Immature natural killer cell (primary cell): ENCODE data around the gene SIRT6. TPM values are rescaled to one million over a fixed set of nuclear protein-coding genes. Genes with fewer than 3 reads are reported as not detected.
"Not testable (repeated sequence)": the region's sequence is repeated elsewhere in the genome, so short reads cannot be mapped to it uniquely, and the experiment has no call there.

Experiments used
- DNase-seq, 3 donors: peaks; one replicate each; pipeline ENCODE4 v3.0.0; 2022; ENCODE audit warnings: mixed read lengths in 1 of 3
- H3K27ac Mint-ChIP-seq, 6 donors: one replicate each; pipeline ENCODE4 v1.8.0; 2020; ENCODE audit warnings: mixed read lengths in 6 of 6, mild to moderate bottlenecking in 5 of 6, inconsistent platforms in 4 of 6, moderate library complexity in 3 of 6
- H3K27me3 Mint-ChIP-seq, 3 donors: one replicate each; pipeline ENCODE4 v1.8.0; 2020 to 2021; ENCODE audit warnings: low read depth in 3 of 3, mild to moderate bottlenecking in 3 of 3, mixed read lengths in 3 of 3, moderate library complexity in 3 of 3, inconsistent platforms in 1 of 3
- H3K36me3 Mint-ChIP-seq, 3 donors: one replicate each; pipeline ENCODE4 v1.8.0; 2020; ENCODE audit warnings: mixed read lengths in 3 of 3, inconsistent platforms in 2 of 3, mild to moderate bottlenecking in 2 of 3
- H3K4me1 Mint-ChIP-seq, 2 donors: one replicate each; pipeline ENCODE4 v1.8.0; 2020; ENCODE audit warnings: inconsistent platforms in 2 of 2, mild to moderate bottlenecking in 2 of 2, mixed read lengths in 2 of 2, moderate library complexity in 1 of 2
- H3K4me3 Mint-ChIP-seq, 5 donors: one replicate each; pipeline ENCODE4 v1.8.0; 2020; ENCODE audit warnings: mild to moderate bottlenecking in 5 of 5, mixed read lengths in 5 of 5, inconsistent platforms in 3 of 5, moderate library complexity in 3 of 5
- H3K9me3 Mint-ChIP-seq, 6 donors: one replicate each; pipeline ENCODE4 v1.8.0; 2020; ENCODE audit warnings: mild to moderate bottlenecking in 6 of 6, mixed read lengths in 6 of 6, inconsistent platforms in 4 of 6, moderate library complexity in 3 of 6
- polyA plus RNA-seq, 3 donors: library from polyadenylated mRNA; unstranded; fragments of 300-500 nt; fragmentation: Illumina TruSeq; gene quantifications; one replicate each; pipeline ENCODE4 v1.2.3, GENCODE V29; 2021

The SIRT6 gene
- polyA plus RNA-seq, 3 donors from 2014 or later = 0.86 to 7.4 (median 1.4) TPM

DNA sequence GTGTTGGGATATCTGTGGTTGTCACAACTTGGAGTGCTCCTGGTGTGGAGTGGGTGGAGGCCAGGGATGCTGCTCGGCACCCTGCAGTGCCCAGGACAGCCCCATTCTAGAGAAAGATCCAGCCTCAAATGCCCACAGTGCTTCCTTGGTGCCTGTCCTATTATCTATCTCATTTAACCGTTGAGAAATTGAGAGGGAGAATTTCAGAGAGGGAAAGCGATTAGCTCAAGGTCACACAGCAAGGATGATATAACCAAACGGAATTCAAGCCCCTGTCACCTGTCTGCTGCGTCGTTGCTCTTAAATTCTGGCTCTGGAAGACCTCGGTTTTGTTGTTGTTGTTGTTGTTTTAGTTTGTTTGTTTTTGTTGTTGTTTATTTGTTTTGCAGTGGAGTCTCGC, 13.6 kb upstream of the SIRT6 start:
- peaks cover 6 to 11% (median 7%) of the 10 kb centered on the region in 3 donors for H3K36me3 Mint-ChIP-seq
- peaks cover 0 to 9% (median 2%) of the 10 kb centered on the region in 6 donors for H3K9me3 Mint-ChIP-seq
- no peak overlapping the region for H3K27ac Mint-ChIP-seq
- H3K27me3 Mint-ChIP-seq = peaks cover 10 to 31% (median 21%) of the 10 kb centered on the region in 3 donors
- H3K4me3 Mint-ChIP-seq = no peak overlapping the region
- no peak for DNase-seq
- H3K4me1 Mint-ChIP-seq = peaks cover 7 to 11% of the 10 kb centered on the region in 2 donors

- Mint-ChIP-seq H3K27ac (no peak overlapping the region), H3K27me3 (peaks cover 11 to 33% (median 19%) of the 10 kb centered on the region in 3 donors), H3K4me3 (no peak overlapping the region), H3K4me1 (peaks cover 7 to 11% of the 10 kb centered on the region in 2 donors), H3K36me3 (peaks cover 6 to 11% (median 7%) of the 10 kb centered on the region in 3 donors), H3K9me3 (peaks cover 0 to 9% (median 2%) of the 10 kb centered on the region in 6 donors)
- no peak for DNase-seq
These were observed 12.0 kb upstream of the SIRT6 start for GRCh38 chr19:4194353-4194752.

DNA sequence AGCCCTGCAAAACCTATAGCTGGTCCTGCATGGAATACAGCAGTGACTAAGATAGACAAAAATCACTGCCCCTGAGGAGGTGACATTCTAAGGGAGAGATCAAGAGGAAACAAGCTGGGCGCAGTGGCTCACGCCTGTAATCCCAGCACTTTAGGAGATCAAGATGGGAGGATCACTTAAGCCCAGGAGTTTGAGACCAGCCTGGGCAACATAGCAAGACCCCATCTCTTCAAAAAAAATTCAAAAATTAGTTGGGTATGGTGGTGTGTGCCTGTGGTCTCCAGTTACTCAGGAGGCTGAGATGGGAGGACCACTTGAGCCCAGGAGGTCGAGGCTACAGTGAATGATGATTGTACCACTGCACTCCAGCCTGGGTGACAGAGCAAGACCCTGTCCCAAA, 10.2 kb upstream of the SIRT6 start:
- H3K36me3 Mint-ChIP-seq, H3K4me1 Mint-ChIP-seq, DNase-seq, H3K27ac Mint-ChIP-seq, H3K4me3 Mint-ChIP-seq, H3K9me3 Mint-ChIP-seq: not testable (repeated sequence)
- H3K27me3 Mint-ChIP-seq = peaks cover 12 to 24% (median 17%) of the 10 kb centered on the region in 3 donors

- Mint-ChIP-seq H3K4me3 (no peak overlapping the region), H3K27ac (peak overlapping the region in 1 of 6 donors; percentile 12)
These were observed 7.3 kb upstream of the SIRT6 start for GRCh38 chr19:4189641-4190040.

GRCh38 chr19:4187313-4188122, 5.2 kb upstream of the SIRT6 start:
- Mint-ChIP-seq H3K4me3 (no peak overlapping the region), H3K27ac (no peak overlapping the region)

More at GRCh38 chr19:4189641-4190040, 7.3 kb upstream of the SIRT6 start:
- no peak for DNase-seq
- peaks cover 3 to 12% (median 5%) of the 10 kb centered on the region in 3 donors for H3K27me3 Mint-ChIP-seq
- peaks cover 0 to 1% (median 0%) of the 10 kb centered on the region in 6 donors for H3K9me3 Mint-ChIP-seq
- no peaks in the 10 kb centered on the region for H3K36me3 Mint-ChIP-seq
- no peaks in the 10 kb centered on the region for H3K4me1 Mint-ChIP-seq

DNA sequence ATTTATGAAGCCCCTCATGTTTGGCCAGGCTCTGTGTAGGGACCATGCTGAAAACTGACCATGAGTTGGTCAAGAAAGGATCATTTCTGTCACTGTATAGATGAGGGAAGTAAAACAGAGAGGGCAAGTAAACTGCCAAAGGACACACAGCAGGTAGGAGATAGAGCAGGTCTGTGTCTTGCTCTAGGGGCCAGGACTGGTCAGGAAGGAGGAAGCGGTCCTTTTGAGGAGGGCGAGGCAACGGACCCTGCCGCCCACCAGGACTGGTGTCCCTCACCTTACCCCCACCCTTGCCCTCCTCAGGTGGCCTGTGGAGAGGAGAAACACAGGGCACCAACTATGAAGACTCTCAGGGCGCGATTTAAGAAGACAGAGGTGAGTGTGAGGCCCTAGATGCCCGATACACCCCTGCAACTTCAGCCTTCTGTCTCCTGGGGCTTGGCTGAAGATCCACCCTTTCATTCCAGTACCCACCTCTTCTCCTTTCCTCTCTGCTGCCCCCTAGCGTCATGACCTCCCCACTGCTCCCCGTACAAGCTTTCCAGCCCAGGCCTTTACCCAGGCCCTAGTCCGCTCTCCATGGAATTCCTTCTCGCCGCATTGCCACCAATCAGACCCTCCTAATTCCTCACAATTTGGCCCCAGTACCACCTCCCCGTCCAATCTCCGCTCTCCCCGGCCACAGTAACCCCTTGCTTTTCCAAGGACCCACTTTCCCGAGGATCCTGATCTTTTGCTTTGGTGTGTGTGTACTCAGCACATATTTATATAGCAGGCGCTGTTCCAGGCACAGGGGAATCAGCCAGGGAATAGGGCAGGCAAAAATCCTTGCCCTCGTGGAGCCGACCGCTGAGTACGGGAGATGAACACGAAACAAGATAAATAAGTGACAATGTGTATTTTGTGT, 4.0 kb upstream of the SIRT6 start:
- peak; percentile 53 to 69 (median 60) for DNase-seq
- Mint-ChIP-seq H3K27me3 (peaks cover 9 to 15% (median 15%) of the 10 kb centered on the region in 3 donors), H3K4me3 (no peak overlapping the region), H3K36me3 (no peaks in the 10 kb centered on the region), H3K4me1 (peaks cover 16% of the 10 kb centered on the region in 2 donors), H3K27ac (peak overlapping the region in 1 of 6 donors; percentile 24), H3K9me3 (no peaks in the 10 kb centered on the region)

More at GRCh38 chr19:4187313-4188122, 5.2 kb upstream of the SIRT6 start:
- peaks cover 7 to 8% of the 10 kb centered on the region in 2 donors for H3K4me1 Mint-ChIP-seq
- DNase-seq = no peak
- H3K9me3 Mint-ChIP-seq = no peaks in the 10 kb centered on the region
- H3K27me3 Mint-ChIP-seq = peaks cover 2 to 8% (median 7%) of the 10 kb centered on the region in 3 donors
- H3K36me3 Mint-ChIP-seq = no peaks in the 10 kb centered on the region

DNA sequence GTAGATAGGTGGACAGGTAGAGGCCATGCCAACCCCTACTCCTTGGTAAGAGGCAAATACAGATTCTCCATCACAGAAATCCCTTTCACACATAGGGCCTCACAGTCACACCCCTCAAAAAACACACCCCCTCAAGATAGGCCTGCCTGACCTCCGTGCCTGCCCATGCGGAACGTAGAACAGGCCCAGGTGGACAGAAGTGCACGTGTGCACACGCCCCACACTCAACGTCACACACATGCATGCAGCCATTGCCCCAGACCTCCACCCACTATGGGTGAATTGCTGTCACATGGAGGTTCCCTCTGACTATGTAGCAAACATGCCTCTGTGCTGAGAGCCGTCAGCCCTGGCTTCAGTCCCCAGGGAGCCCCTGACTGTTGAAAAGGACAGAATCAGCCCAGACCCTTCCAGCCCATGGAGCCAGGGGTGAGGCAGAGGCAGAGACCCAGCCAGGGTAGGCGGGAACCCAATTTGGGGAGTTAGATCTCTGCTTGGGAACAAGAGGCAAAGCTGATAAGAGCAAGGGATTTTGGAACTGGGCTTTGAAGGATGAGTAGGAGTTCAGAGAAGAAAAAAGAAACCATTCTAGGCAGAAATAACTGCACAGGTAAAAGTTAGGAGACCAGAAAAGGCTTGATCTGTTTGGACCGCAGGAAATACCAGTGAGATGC, 3.2 kb upstream of the SIRT6 start:
- peak overlapping the region in 1 of 5 donors; percentile 33 for H3K4me3 Mint-ChIP-seq
- peaks cover 9 to 15% (median 15%) of the 10 kb centered on the region in 3 donors for H3K27me3 Mint-ChIP-seq
- peaks cover 20 to 22% of the 10 kb centered on the region in 2 donors for H3K4me1 Mint-ChIP-seq

DNA sequence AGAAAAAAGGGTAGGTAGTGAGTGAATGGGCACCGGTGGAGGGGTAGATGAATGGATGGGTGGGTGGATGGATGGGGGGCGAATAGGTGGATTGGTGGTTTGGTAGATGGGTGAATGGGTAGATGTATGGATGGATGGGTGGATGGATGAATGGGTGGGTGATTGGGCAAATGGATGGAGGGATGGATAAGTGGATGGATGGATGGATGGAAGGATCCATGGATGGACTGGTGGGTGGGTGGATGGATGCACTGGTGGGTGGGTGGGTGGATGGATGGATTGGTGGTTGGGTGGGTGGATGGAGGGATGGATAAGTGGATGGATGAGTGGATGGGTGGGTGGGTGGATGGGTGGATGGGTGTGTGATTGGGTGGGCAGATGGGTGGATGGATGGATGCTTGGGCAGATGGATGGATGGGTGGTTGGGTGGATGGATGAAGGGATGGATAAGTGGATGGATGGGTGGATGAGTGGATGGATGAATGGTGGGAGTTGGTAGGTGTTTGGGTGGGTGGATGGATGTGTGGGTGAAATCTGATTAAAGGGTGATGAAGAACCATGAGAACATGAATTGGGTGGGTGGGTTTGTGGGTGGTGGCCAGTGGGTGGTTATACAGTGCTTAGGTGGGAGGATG, 2.5 kb upstream of the SIRT6 start:
- DNase-seq = no peak
- Mint-ChIP-seq H3K9me3 (no peaks in the 10 kb centered on the region), H3K4me3 (peak overlapping the region in 3 of 5 donors; percentile 33 to 66 (median 63)), H3K27ac (peak overlapping the region in 2 of 6 donors; percentile 30 to 77), H3K27me3 (peaks cover 9 to 15% (median 15%) of the 10 kb centered on the region in 3 donors), H3K36me3 (peaks cover 0 to under 1% (median 0%) of the 10 kb centered on the region in 3 donors), H3K4me1 (peaks cover 23 to 24% of the 10 kb centered on the region in 2 donors)

More for the DNA sequence above, 3.2 kb upstream of the SIRT6 start:
- Mint-ChIP-seq H3K27ac (peak overlapping the region in 1 of 6 donors; percentile 36), H3K36me3 (no peaks in the 10 kb centered on the region), H3K9me3 (no peaks in the 10 kb centered on the region)
- no peak for DNase-seq

DNA sequence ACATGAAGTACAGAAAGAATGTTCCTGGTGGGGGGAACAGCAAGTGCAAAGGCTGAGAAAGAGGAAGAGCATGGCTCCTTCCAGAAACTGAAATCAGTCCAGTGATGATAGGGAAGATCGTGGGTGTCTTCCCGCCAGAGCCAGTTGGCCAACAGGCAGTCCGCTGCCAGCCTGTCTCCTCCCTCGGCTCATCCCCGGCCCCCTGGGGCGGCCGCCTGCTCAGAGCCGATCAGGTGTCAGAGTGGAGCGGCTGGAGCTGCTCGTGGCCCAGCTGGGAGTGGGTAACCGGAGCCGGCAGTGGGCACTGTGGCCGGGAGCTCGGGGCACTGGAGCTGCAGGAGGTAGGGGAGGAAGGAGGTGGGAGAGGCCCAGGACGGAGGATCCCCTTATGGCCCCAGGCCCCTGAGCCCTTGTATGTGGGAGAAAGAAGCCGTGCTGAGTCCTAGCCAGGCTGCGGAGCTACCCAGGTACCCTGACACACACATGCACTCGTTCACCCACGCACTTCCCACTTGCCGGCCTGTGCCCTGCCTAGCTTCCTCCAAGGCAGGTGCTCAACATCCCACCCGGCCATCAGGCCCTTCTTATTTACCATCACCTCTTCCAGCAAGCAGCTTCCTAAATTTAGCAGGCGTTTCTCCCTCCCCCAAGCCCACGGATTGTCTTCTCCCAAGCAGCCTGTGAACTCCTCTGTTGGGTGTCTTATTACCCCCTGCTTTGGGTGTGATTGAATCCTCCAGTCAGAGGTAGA, 1.8 kb upstream of the SIRT6 start:
- Mint-ChIP-seq H3K27me3 (peaks cover 9 to 13% (median 12%) of the 10 kb centered on the region in 3 donors), H3K27ac (peak overlapping the region in 2 of 6 donors; percentile 67 to 71), H3K4me1 (peaks cover 28 to 31% of the 10 kb centered on the region in 2 donors), H3K36me3 (peaks cover 0 to 7% (median 4%) of the 10 kb centered on the region in 3 donors), H3K4me3 (peak overlapping the region; percentile 57 to 70 (median 63)), H3K9me3 (no peaks in the 10 kb centered on the region)
- DNase-seq = no peak

GRCh38 chr19:4181053-4181508, 1.3 kb downstream of the SIRT6 start:
- H3K27me3 Mint-ChIP-seq = peaks cover 9 to 11% (median 10%) of the 10 kb centered on the region in 3 donors
- peak overlapping the region; percentile 48 to 96 (median 71) for H3K4me3 Mint-ChIP-seq
- no peaks in the 10 kb centered on the region for H3K9me3 Mint-ChIP-seq
- peaks cover 28 to 33% of the 10 kb centered on the region in 2 donors for H3K4me1 Mint-ChIP-seq
- peak overlapping the region in 4 of 6 donors; percentile 21 to 80 (median 55) for H3K27ac Mint-ChIP-seq
- peaks cover 0 to 11% (median 5%) of the 10 kb centered on the region in 3 donors for H3K36me3 Mint-ChIP-seq
- DNase-seq = no peak

GRCh38 chr19:4178990-4179389, 3.4 kb downstream of the SIRT6 start:
- Mint-ChIP-seq H3K9me3 (no peaks in the 10 kb centered on the region), H3K4me3 (peak overlapping the region in 3 of 5 donors; percentile 18 to 65 (median 28)), H3K36me3 (peaks cover 0 to 14% (median 5%) of the 10 kb centered on the region in 3 donors), H3K27ac (peak overlapping the region in 3 of 6 donors; percentile 8 to 73 (median 17)), H3K4me1 (peaks cover 28 to 33% of the 10 kb centered on the region in 2 donors), H3K27me3 (peaks cover 9 to 11% (median 10%) of the 10 kb centered on the region in 3 donors)
- no peak for DNase-seq

- no peaks in the 10 kb centered on the region for H3K9me3 Mint-ChIP-seq
- H3K4me3 Mint-ChIP-seq = no peak overlapping the region
- peaks cover 0 to 14% (median 5%) of the 10 kb centered on the region in 3 donors for H3K36me3 Mint-ChIP-seq
- DNase-seq = no peak
- no peak overlapping the region for H3K27ac Mint-ChIP-seq
- H3K4me1 Mint-ChIP-seq = peaks cover 17 to 27% of the 10 kb centered on the region in 2 donors
- H3K27me3 Mint-ChIP-seq = peaks cover 4 to 8% (median 4%) of the 10 kb centered on the region in 3 donors
These were observed 5.2 kb downstream of the SIRT6 start for GRCh38 chr19:4177146-4177545.
